Suppressor macrophage (primary cell): ENCODE data around the gene TULP3.

Experiments used
- DNase-seq, 4 experiments: peaks; one replicate each; pipeline ENCODE4 v3.0.0-alpha.2; 2020 to 2022

TULP3 gene

GRCh38 chr12:2877953-2878732, 12.5 kb upstream of the TULP3 start:
- DNase-seq: peak; percentile 74 to 91 (median 83)

GRCh38 chr12:2879853-2880252, 10.8 kb upstream of the TULP3 start:
- no peak for DNase-seq

GRCh38 chr12:2884810-2885209, 5.9 kb upstream of the TULP3 start:
- no peak for DNase-seq

GRCh38 chr12:2886768-2887450, 3.8 kb upstream of the TULP3 start:
- no peak for DNase-seq

- DNase-seq: peak in 1 of 4 experiments; percentile 7
These were observed 697 bp upstream of the TULP3 start for GRCh38 chr12:2890001-2890387.

- DNase-seq: peak; percentile 24 to 49 (median 36)
These were observed 756 bp downstream of the TULP3 start for GRCh38 chr12:2891240-2892053.

GRCh38 chr12:2892246-2892645, 1.6 kb downstream of the TULP3 start:
- DNase-seq: no peak

- DNase-seq: no peak
These were observed 2.3 kb downstream of the TULP3 start for GRCh38 chr12:2893007-2893406.

- DNase-seq: no peak
These were observed 4.4 kb downstream of the TULP3 start for GRCh38 chr12:2895051-2895451.

GRCh38 chr12:2895511-2895910, 4.8 kb downstream of the TULP3 start:
- no peak for DNase-seq

GRCh38 chr12:2897418-2897817, 6.7 kb downstream of the TULP3 start:
- DNase-seq: no peak

GRCh38 chr12:2900642-2901041, 10.0 kb downstream of the TULP3 start:
- no peak for DNase-seq

- DNase-seq: no peak
These were observed 11.7 kb downstream of the TULP3 start for GRCh38 chr12:2902272-2902880.

GRCh38 chr12:2904260-2904659, 13.6 kb downstream of the TULP3 start:
- DNase-seq: no peak

- DNase-seq: no peak
These were observed 21.5 kb downstream of the TULP3 start for GRCh38 chr12:2912216-2912575.

- DNase-seq: no peak
These were observed 28.6 kb downstream of the TULP3 start for GRCh38 chr12:2919249-2919648.

- DNase-seq: no peak
These were observed 31.6 kb downstream of the TULP3 start for GRCh38 chr12:2922329-2922728.

GRCh38 chr12:2923057-2923456, 32.4 kb downstream of the TULP3 start:
- no peak for DNase-seq

- DNase-seq: no peak
These were observed 33.3 kb downstream of the TULP3 start for GRCh38 chr12:2924019-2924418.

GRCh38 chr12:2925322-2925995, 34.8 kb downstream of the TULP3 start:
- peak in 2 of 4 experiments; percentile 8 to 19 for DNase-seq

GRCh38 chr12:2930865-2931264, 40.2 kb downstream of the TULP3 start:
- no peak for DNase-seq

- no peak for DNase-seq
These were observed 42.9 kb downstream of the TULP3 start for GRCh38 chr12:2933586-2933985.
